Stimulated activated effector memory CD8-positive, alpha-beta T cell treated with anti-CD3 and anti-CD28 coated beads, Interleukin-12 subunit alpha, Interleukin-12 subunit beta, amount 100 ng/mL, for 72 hours (primary cell): ENCODE measurements around the gene RPS6KA2.

ENCODE experiments used
- ATAC-seq: fragments of 150-1000 bp; cut with Tn5 transposase; 2 replicates; pipeline ENCODE4 v1.10.0; 2021
- DNase-seq, 2 donors: peaks; one replicate each; pipeline ENCODE4 v3.0.0; 2021 to 2022; ENCODE audit warnings: low spot score in 2 of 2
- H3K27ac Mint-ChIP-seq: one replicate; pipeline ENCODE4 v1.8.0; 2022; ENCODE audit warnings: mild to moderate bottlenecking, mixed read lengths
- H3K36me3 Mint-ChIP-seq: one replicate; pipeline ENCODE4 v1.8.0; 2022; ENCODE audit warnings: mild to moderate bottlenecking, mixed read lengths
- H3K4me1 Mint-ChIP-seq: one replicate; pipeline ENCODE4 v1.8.0; 2022; ENCODE audit warnings: mixed read lengths
- H3K4me3 Mint-ChIP-seq: one replicate; pipeline ENCODE4 v1.8.0; 2022; ENCODE audit warnings: mild to moderate bottlenecking, mixed read lengths
- H3K9me3 Mint-ChIP-seq: one replicate; pipeline ENCODE4 v1.8.0; 2022; ENCODE audit warnings: mixed read lengths

Gene RPS6KA2

DNA sequence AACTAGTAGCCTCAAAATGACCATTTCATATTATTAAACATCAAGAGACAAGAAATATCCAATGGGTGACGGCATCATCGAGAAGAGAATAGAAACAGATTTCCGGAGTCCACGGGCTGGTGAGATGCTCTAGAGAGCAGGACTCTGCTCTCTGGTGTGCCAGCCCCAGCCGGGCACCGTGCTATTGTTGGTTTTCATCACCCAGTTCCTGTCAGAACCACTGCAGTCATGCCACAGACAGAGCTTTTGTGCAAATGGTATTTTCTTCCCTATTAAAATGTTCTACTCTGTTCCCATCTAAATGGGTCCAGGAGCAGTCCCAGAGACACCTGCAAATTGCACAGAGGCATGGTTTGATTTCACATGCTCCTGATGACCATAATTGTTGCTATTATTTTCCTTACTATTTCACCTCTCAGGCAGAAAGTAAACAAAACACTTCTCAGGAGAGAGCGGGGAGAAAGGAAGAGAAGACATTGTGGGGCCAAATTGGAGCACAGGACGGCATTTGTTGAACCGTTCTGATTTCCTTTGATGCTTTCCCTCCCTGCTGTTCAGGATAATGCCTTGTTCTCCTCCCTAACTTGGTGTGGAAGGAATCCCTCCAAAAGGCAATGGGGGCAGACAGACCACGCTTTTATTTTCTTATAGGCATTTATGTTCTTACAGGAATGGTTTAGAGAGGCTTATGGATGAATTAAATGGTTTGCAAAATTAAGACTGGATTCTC, 29.2 kb downstream of the RPS6KA2 start:
- H3K9me3 Mint-ChIP-seq = no peaks in the 10 kb centered on the region
- no peak overlapping the region for H3K4me3 Mint-ChIP-seq
- no peaks in the 10 kb centered on the region for H3K36me3 Mint-ChIP-seq
- DNase-seq (no peak), ATAC-seq (no peak)
- no peak overlapping the region for H3K27ac Mint-ChIP-seq
- H3K4me1 Mint-ChIP-seq = peaks cover 8% of the 10 kb centered on the region

GRCh38 chr6:166596776-166597507, 30.1 kb downstream of the RPS6KA2 start:
- Mint-ChIP-seq H3K36me3 (no peaks in the 10 kb centered on the region), H3K27ac (no peak overlapping the region), H3K9me3 (no peaks in the 10 kb centered on the region), H3K4me3 (no peak overlapping the region), H3K4me1 (peaks cover 8% of the 10 kb centered on the region)
- ATAC-seq (no peak), DNase-seq (no peak)

- H3K27ac Mint-ChIP-seq = no peak overlapping the region
- no peaks in the 10 kb centered on the region for H3K36me3 Mint-ChIP-seq
These were observed 31.1 kb downstream of the RPS6KA2 start for GRCh38 chr6:166595949-166596348.

DNA sequence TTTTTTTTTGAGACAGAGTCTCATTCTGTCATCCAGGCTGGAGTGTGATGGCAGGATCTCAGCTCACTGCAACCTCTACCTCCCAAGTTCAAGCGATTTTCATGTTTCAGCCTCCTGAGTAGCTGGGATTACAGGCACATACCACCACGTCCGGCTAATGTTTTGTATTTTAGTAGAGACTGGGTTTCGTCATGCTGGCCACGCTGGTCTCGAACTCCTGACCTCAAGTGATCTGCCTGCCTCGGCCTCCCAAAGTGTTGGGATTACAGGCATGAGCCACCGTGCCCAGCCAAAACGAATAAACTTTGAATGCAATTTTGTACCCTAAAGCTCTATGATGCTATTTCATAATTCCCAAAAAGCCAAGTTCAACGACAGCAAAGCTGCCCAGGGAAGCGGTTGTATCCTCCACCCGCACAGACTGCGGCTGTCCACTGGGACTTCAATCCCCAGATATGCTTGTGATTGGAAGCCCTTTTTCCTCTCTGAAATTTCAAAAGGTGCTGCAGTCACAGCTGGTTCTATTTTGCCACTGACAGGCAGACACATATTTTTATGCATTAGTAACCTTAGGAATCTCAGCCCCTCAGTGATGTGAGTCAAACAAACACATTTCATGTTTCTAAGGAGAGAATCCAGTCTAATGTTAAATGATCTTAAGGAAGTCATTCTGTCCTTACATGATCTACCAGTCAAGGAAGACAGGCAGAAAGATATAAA, 31.8 kb downstream of the RPS6KA2 start:
- no peak overlapping the region for H3K4me3 Mint-ChIP-seq
- ATAC-seq (no peak), DNase-seq (no peak)
- peaks cover 8% of the 10 kb centered on the region for H3K4me1 Mint-ChIP-seq
- H3K27ac Mint-ChIP-seq = no peak overlapping the region
- H3K36me3 Mint-ChIP-seq = no peaks in the 10 kb centered on the region
- H3K9me3 Mint-ChIP-seq = no peaks in the 10 kb centered on the region

More at GRCh38 chr6:166595949-166596348, 31.1 kb downstream of the RPS6KA2 start:
- peaks cover 8% of the 10 kb centered on the region for H3K4me1 Mint-ChIP-seq
- ATAC-seq (no peak), DNase-seq (no peak)
- no peaks in the 10 kb centered on the region for H3K9me3 Mint-ChIP-seq
- H3K4me3 Mint-ChIP-seq = no peak overlapping the region

DNA sequence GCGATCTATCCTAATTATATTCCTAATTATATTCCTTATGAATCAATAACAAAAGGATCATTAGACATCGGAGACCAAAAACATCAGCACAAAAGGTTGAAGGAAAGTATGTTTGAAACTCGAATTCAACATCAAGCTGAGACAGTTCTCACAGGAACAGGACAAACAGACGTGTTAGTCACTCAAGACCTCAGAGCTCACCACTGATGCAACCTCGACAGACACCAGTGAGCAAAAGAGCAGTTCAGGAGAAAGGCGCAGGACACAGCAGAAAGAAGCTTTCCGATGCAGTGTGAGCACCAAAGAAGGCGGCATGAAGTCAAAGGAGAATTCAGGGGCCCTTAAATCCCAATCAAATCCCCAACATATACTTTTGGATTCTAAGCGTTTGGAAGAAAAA, 34.2 kb downstream of the RPS6KA2 start:
- H3K36me3 Mint-ChIP-seq = no peaks in the 10 kb centered on the region
- no peaks in the 10 kb centered on the region for H3K9me3 Mint-ChIP-seq
- DNase-seq = no peak
- H3K27ac Mint-ChIP-seq = no peak overlapping the region
- no peak for ATAC-seq
- no peak overlapping the region for H3K4me3 Mint-ChIP-seq
- H3K4me1 Mint-ChIP-seq = peaks cover 24% of the 10 kb centered on the region

DNA sequence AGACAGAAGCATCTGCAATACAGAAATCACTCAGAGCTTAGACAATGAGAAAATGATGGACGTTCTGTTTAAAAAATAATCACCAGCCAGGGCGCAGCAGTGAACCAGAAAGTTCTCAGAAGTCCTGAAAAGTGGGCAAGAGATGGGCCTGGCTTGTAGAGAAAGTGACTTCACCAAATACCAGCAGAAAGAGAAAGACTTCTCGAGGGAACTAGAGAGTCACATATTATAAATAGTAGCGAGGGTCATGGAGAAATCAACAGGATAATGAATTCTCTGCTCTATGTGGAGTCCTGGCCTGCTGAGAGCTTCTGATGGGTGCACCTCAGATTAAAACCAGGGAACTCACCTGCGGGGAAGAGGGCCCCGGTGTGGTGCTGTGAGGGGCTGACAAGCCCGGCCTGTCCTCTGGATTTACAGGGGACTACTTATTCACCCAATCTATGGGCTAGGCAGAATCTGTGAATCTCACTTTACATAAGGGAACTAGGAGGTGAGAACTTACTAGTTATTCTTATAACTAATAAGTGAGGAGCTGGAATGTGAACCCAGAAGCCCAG, 35.0 kb downstream of the RPS6KA2 start:
- no peak overlapping the region for H3K27ac Mint-ChIP-seq
- DNase-seq (no peak), ATAC-seq (no peak)
- H3K9me3 Mint-ChIP-seq = no peaks in the 10 kb centered on the region
- no peaks in the 10 kb centered on the region for H3K36me3 Mint-ChIP-seq
- peaks cover 22% of the 10 kb centered on the region for H3K4me1 Mint-ChIP-seq
- H3K4me3 Mint-ChIP-seq = no peak overlapping the region

DNA sequence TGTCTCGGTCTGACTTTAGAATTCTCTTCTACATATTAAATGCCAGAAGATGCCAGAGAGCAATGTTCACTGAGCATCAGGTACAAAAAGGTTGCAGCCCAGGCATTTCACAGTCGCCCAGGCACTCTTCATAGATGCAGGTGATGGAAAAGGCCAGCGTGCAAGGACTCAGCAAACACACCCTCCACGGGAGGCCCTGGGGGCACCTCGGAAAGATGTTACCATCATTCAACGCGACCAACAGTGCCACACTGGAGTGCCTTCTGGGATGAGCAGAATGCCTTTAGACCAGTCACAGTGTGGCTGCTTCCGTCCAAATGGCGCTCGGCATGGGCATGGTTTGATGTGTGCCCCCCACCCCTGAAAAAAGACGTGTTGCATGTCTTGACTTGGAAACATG, 36.0 kb downstream of the RPS6KA2 start:
- Mint-ChIP-seq H3K4me1 (peaks cover 20% of the 10 kb centered on the region), H3K9me3 (no peaks in the 10 kb centered on the region), H3K27ac (no peak overlapping the region), H3K36me3 (no peaks in the 10 kb centered on the region), H3K4me3 (no peak overlapping the region)
- DNase-seq = no peak
- ATAC-seq = no peak

- ATAC-seq (no peak), DNase-seq (no peak)
- no peaks in the 10 kb centered on the region for H3K36me3 Mint-ChIP-seq
- H3K9me3 Mint-ChIP-seq = no peaks in the 10 kb centered on the region
- no peak overlapping the region for H3K27ac Mint-ChIP-seq
- peaks cover 20% of the 10 kb centered on the region for H3K4me1 Mint-ChIP-seq
- no peak overlapping the region for H3K4me3 Mint-ChIP-seq
These were observed 37.1 kb downstream of the RPS6KA2 start for GRCh38 chr6:166589786-166590574.

DNA sequence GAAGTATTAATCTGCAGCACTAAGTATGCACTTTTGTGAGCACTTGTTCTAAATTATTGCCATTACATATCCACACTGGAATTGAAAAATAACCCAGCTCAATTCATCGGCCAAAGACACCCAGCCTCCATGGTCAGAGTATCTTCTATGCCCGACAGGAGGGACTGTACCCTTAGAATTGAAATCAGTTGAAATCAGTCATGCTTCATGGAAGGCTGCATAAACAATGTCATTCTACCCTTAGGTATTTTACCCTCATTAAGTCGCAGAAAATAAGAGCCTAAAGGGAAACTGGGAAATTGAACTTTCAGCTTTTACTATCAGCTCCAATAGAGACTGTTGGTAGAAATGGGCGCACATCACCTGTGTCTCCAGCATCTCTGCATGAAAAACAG, 37.7 kb downstream of the RPS6KA2 start:
- Mint-ChIP-seq H3K36me3 (no peaks in the 10 kb centered on the region), H3K4me3 (no peak overlapping the region), H3K4me1 (peaks cover 20% of the 10 kb centered on the region), H3K27ac (no peak overlapping the region), H3K9me3 (no peaks in the 10 kb centered on the region)
- DNase-seq (no peak), ATAC-seq (peak; percentile 49)

DNA sequence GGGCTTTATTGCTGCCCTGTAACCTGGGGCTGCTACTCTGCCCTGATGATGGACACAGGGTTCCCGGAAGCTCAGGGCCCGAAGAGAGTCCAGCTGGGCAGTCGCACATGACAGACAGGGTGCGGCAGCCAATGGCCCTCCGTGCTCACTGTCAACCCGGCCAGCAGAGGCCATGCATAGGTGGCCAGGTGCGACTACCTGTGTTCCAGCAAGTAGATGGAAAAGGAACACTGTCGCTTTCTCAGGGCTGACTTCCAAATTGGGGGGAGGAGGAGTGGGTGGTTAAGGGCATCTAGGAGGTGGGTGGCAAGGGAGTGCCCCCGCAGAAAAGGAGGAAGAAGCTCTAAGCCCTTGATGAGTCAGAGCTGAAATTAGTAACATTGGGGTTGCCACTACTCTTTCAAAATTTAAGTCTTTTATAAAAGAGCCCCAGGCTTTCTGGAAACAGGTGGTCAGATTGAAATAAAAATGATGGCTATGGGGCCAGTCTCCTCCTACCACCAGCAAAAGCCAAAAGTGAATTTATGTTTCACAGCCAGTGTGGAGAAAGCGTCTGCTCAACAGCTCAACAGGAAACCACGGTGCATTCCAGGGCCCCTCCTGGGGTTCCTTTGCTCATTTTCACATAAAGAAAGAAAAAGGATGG, 38.2 kb downstream of the RPS6KA2 start:
- H3K4me1 Mint-ChIP-seq = peaks cover 20% of the 10 kb centered on the region
- H3K9me3 Mint-ChIP-seq = no peaks in the 10 kb centered on the region
- peak overlapping the region; percentile 18 for H3K4me3 Mint-ChIP-seq
- DNase-seq (no peak), ATAC-seq (no peak)
- no peaks in the 10 kb centered on the region for H3K36me3 Mint-ChIP-seq
- H3K27ac Mint-ChIP-seq = no peak overlapping the region

DNA sequence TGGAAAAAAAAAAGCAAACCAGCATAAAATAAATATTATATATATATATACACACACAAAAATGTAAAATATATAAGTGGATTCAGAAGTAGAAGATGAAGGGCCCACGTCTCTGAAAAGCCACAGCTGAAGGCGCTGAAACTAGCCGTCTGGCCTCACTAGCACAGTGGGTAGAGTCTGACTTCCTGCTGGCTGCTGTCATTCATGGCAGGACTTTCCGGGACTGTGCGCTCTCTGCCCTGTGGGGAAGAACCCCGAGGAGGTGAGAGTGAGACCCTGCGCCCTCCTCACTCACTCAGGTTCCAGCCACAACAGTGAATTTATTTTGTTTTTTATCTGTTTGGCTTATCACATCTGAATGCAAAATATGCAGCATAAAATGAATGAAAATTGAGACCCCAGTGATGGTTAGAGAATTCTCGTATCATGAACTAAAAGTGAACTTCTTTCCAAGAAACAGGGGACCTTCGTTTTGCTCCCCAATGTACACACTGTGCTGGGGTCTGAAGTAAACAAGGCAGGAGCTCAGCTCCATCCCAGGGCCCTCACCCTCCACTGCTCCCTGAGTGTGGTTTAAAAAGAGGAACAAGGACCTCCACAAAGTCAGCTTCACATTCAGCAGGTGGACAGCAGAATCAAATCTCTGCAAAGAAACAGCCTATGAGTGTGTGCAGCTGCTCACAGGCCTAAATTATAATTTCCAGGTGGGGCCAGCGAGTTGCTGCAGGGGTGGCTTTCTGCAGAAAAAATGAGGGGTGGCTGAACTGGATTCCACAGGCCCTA, 39.2 kb downstream of the RPS6KA2 start:
- ATAC-seq = no peak
- peaks cover 20% of the 10 kb centered on the region for H3K4me1 Mint-ChIP-seq
- DNase-seq = no peak
- H3K9me3 Mint-ChIP-seq = no peaks in the 10 kb centered on the region
- no peak overlapping the region for H3K27ac Mint-ChIP-seq
- no peak overlapping the region for H3K4me3 Mint-ChIP-seq
- no peaks in the 10 kb centered on the region for H3K36me3 Mint-ChIP-seq

DNA sequence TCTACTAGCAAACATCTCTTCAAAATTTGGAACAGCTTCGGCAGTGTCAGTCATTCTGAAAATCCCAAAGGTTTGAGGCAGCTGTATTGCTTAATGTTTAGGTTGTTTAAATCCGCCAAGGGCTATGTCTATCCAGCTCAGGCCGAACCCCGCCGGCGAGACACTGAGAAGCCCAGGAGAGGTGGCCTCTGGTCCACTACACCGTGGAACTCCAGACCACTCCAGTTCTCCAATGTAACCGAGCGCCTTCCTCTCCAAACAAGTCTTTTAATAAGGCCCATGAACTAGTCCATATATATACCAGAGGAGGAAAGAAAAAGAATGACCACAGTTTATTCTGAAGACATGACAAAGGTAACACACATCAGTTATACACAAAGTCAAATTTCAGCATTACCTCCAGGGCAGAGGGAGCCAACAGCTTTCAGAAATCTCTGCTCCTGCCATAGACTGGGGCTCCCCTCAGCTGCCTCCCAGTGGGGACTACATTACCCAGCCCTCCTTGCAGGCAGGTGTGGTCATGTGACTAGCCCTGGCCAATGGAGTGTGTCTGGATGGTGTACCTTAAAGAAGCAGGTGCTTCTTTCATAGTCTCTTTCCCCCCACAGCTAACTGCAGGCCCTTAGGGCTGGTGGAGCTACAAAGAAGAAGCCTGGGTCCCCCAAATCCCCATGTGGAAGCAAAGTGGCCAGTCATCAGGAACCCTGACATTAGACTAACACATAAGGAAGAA, 40.5 kb downstream of the RPS6KA2 start, which contains the start of gene RAMACL:
Gene RAMACL (minus strand): TSS at position 255 of the 733 bp plus-strand sequence. CDS start 201 bp downstream, at position 54.
- H3K27ac Mint-ChIP-seq = no peak within 1 kb of the TSS
- peak; percentile 88 for ATAC-seq
- H3K4me3 Mint-ChIP-seq = no peak within 1 kb of the TSS
- no peaks in the 10 kb centered on the region for H3K36me3 Mint-ChIP-seq
- H3K9me3 Mint-ChIP-seq = no peaks in the 10 kb centered on the region
- H3K4me1 Mint-ChIP-seq = peaks cover 20% of the 10 kb centered on the region
- peak in 1 of 2 donors; percentile 58 for DNase-seq

GRCh38 chr6:166584853-166585429, 42.1 kb downstream of the RPS6KA2 start:
- Mint-ChIP-seq H3K4me3 (no peak overlapping the region), H3K36me3 (no peaks in the 10 kb centered on the region), H3K27ac (no peak overlapping the region), H3K4me1 (peaks cover 19% of the 10 kb centered on the region), H3K9me3 (no peaks in the 10 kb centered on the region)
- no peak for DNase-seq
- ATAC-seq = no peak
